Tibial artery (tissue), 4 donors: ENCODE results near the gene SPNS2.

ENCODE experiments used
- DNase-seq, 2 donors: peaks; one replicate each; pipeline ENCODE4 v3.0.0-alpha.2; 2019
- H3K27ac ChIP-seq, 2 donors: fragments of 200-600 bp; sonication (generic) in 1 of 2; 1 replicate in 1 of 2; 2 replicates in 1 of 2; pipeline ENCODE4 v1.5.1; 2018 to 2019; ENCODE audit warnings: mild to moderate bottlenecking in 1 of 2
- H3K27me3 ChIP-seq, 2 donors: fragments of 200-600 bp; sonication (generic) in 1 of 2; one replicate each; pipeline versions ENCODE4 v1.5.1 to v1.6.0; 2016 to 2019
- H3K36me3 ChIP-seq, 3 donors: fragments of 200-600 bp; sonication (generic) in 2 of 3; one replicate each; pipeline ENCODE4 v1.5.1; 2016 to 2019; ENCODE audit warnings: mild to moderate bottlenecking in 2 of 3
- H3K4me1 ChIP-seq, 4 donors: fragments of 200-600 bp; sonication (generic) in 2 of 4; 1 replicate in 3 of 4; 2 replicates in 1 of 4; pipeline ENCODE4 v1.5.1; 2016 to 2019
- H3K4me3 ChIP-seq, 2 donors: fragments of 200-600 bp; sonication (generic) in 1 of 2; 1 replicate in 1 of 2; 2 replicates in 1 of 2; pipeline ENCODE4 v1.5.1; 2018 to 2019; ENCODE audit warnings: mild to moderate bottlenecking in 2 of 2
- H3K9me3 ChIP-seq, 3 donors: fragments of 200-600 bp; sonication (generic) in 1 of 3; one replicate each; pipeline ENCODE4 v1.5.1; 2016 to 2019
- intact Hi-C: fragments of 100-400 bp; cut with DNase I; formaldehyde crosslinking; loops from one replicate; pipeline ENCODE4 v1.15.0; 2023; ENCODE audit warnings: low total_unique reads
- TF ChIP-seq, protein P1 (sequence below), 2 experiments: fragments of 200-600 bp in 1 of 2; fragments of 450-650 bp in 1 of 2; IDR thresholded peaks; one replicate each; pipeline ENCODE4 v1.5.1; 2017 to 2019; ENCODE audit warnings: antibody characterized with exemption in 2 of 2, mild to moderate bottlenecking in 1 of 2, moderate library complexity in 1 of 2

The SPNS2 gene

GRCh38 chr17:4554441-4554996, 55.8 kb downstream of the SPNS2 start:
- intact Hi-C loops: loop anchor here (5.0 kb wide), 1 partner anchor 57 kb away; the partner anchor contains the start of gene SPNS2
- Histone ChIP-seq H3K27me3 (no peaks in the 10 kb centered on the region), H3K4me1 (peaks cover 0 to 35% (median 22%) of the 10 kb centered on the region in 4 donors), H3K27ac (peak overlapping the region; percentile 74 to 77), H3K4me3 (peak overlapping the region; percentile 80 to 86), H3K9me3 (no peaks in the 10 kb centered on the region), H3K36me3 (peaks cover 29 to 46% (median 44%) of the 10 kb centered on the region in 3 donors)
- DNase-seq: peak in 1 of 2 donors; percentile 66
- TF ChIP-seq, protein P1, sequence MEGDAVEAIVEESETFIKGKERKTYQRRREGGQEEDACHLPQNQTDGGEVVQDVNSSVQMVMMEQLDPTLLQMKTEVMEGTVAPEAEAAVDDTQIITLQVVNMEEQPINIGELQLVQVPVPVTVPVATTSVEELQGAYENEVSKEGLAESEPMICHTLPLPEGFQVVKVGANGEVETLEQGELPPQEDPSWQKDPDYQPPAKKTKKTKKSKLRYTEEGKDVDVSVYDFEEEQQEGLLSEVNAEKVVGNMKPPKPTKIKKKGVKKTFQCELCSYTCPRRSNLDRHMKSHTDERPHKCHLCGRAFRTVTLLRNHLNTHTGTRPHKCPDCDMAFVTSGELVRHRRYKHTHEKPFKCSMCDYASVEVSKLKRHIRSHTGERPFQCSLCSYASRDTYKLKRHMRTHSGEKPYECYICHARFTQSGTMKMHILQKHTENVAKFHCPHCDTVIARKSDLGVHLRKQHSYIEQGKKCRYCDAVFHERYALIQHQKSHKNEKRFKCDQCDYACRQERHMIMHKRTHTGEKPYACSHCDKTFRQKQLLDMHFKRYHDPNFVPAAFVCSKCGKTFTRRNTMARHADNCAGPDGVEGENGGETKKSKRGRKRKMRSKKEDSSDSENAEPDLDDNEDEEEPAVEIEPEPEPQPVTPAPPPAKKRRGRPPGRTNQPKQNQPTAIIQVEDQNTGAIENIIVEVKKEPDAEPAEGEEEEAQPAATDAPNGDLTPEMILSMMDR (IDR thresholded peaks at IDR 0.05): no peak

DNA sequence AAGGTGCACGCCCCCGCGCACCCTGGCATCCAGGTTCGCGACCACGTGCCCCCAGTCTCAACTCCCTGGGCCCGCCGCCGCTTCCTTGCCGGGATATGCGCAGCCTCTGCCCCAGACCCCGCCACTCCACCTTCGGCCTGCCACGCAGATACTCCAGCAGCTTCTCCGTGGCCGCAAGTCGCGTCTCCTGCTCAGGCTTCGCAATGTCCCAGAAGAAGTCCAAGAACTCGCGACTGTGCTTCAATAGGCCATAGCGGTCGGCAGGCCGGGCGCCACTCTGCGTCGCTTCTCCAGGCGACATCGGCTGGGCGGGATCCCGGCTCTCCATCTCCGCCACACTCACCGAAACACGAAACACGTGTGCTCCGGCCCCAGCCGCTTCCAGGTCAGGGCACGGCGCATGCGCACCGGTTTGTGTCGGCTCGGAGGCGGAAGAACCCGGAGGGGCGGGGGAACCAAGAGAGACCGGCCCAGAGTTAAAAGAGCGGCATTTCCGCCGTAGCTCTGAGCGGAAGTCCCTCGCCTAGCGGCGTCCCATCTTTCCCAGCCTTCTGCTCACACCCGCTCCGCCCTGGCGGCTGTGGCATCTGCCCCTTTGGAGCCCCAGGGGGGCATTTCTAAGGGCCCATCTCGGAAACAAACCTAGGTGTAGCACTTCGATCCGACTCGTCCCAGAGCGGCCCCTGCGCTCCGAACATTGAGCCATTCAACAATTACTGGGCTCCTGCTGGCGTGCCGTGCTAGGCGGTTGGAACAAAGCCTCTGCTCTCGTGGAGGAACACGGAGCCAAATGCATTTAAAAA, 56.5 kb downstream of the SPNS2 start, which contains the start of gene MYBBP1A:
Gene MYBBP1A, minus strand, starts transcription at position 388 of the 803 bp plus-strand sequence. Its CDS starts 60 bp downstream, at position 328.
- Histone ChIP-seq H3K27ac (peak within 1 kb of the TSS; percentile 74 to 77), H3K27me3 (no peaks in the 10 kb centered on the region), H3K36me3 (peaks cover 29 to 39% (median 38%) of the 10 kb centered on the region in 3 donors), H3K9me3 (no peaks in the 10 kb centered on the region), H3K4me1 (peaks cover 0 to 42% (median 22%) of the 10 kb centered on the region in 4 donors), H3K4me3 (peak within 1 kb of the TSS; percentile 80 to 86)
- DNase-seq: peak; percentile 97 to 98
- TF ChIP-seq, protein P1 (IDR thresholded peaks at IDR 0.05): peak; percentile 26 to 34
- intact Hi-C loops: loop anchor here (5.0 kb wide), 1 partner anchor 58 kb away; the partner anchor contains the start of gene SPNS2

DNA sequence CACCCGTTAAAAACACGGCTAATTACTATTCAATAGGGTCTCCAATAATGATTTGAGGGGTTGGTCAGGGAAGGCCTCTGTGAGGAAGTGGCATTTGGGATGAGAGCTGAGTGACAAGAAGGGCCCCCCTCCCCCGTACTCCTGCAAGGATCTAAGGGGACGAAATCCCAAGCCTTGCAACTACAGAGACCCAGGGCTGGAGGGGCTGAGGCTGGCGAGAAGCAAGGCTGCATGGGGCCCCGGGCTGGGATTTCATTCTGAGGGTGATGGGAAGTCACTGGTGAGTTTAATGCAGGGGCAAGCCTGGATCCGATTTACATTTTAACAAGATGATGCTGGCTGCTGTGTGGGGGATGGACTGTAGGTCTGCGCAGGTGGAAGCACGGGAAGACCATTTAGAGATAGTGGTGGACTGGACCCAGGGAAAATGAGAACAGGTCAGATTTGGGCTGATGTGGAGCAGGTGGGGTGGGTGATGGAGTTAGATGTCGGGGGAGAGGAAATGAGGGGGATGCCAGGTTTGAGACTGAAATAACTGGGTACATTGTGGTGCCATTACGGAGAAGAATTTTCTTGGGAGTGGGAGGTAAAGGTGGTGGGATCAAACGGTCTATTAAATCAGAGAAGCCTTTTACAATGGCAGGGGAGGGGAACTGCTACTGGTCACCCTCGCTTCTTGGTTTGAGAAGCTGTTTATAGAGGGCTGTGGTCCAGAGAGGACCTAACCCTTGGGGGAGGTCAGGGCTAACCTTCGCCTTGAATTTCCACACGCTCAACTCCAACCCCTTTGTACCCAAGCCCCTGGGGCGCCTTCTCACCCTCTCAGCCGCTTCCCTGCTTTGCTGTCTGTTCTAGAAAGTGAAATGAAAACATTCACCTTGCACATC, 57.4 kb downstream of the SPNS2 start:
- H3K27ac ChIP-seq: peak overlapping the region; percentile 74 to 77
- DNase-seq: no peak
- intact Hi-C loops: no loop called here
- no peaks in the 10 kb centered on the region for H3K27me3 ChIP-seq
- peaks cover 0 to 49% (median 22%) of the 10 kb centered on the region in 4 donors for H3K4me1 ChIP-seq
- peaks cover 22 to 30% (median 29%) of the 10 kb centered on the region in 3 donors for H3K36me3 ChIP-seq
- H3K9me3 ChIP-seq: no peaks in the 10 kb centered on the region
- peak overlapping the region; percentile 80 to 86 for H3K4me3 ChIP-seq
- TF ChIP-seq, protein P1 (IDR thresholded peaks at IDR 0.05): no peak

DNA sequence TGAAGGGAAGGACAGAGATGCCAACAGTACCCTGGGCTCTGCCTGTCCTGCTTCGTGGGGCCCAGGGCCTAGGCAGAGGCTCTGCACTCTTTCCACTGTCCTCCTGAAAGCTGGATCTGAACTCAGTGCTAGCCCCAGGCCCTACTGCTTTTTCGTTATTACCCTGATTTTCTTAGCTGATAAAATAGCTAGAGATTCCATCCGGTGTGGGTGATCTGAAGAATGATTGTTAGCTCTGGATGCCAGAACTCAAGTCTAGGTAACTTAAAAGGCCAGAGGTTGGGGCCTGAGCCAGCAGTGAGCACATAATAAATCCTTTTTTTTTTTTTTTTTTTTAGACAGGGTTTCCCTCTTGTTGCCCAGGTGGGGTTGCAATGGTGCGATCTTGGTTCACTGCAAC, 58.3 kb downstream of the SPNS2 start:
- Histone ChIP-seq H3K4me1 (peaks cover 0 to 49% (median 23%) of the 10 kb centered on the region in 4 donors), H3K36me3 (peaks cover 16 to 21% (median 20%) of the 10 kb centered on the region in 3 donors), H3K27me3 (no peaks in the 10 kb centered on the region), H3K27ac (no peak overlapping the region), H3K4me3 (no peak overlapping the region), H3K9me3 (no peaks in the 10 kb centered on the region)
- intact Hi-C loops: no loop called here
- DNase-seq: no peak
- TF ChIP-seq, protein P1 (IDR thresholded peaks at IDR 0.05): no peak
